ENCODE measurements around the gene KRT33A.
A peak's percentile ranks its signal among the peaks of the same experiment; 100 is the strongest.
"Not testable (repeated sequence)": the region's sequence is repeated elsewhere in the genome, so short reads cannot be mapped to it uniquely, and the experiment has no call there.

Gene KRT33A

DNA sequence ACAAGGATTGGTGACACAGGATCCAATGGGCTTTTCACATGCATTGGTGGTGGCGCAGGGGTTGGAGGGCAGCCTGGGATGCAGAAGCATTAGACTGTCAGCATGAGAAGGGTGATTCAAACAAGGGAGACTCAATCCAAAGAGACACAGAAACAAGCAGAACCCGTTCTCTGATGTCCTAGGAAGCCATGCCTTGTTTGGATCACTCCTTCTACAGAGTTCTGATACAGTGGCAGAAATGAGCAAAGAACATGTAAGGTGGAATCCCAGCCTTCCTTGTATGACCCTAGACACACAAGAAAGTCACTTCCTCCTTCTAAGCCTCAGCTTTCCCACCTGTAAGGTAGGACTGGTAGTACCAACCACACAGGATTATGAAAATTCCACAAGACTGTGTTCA, 13.3 kb upstream of the KRT33A start:
- TF ChIP-seq, protein P1, sequence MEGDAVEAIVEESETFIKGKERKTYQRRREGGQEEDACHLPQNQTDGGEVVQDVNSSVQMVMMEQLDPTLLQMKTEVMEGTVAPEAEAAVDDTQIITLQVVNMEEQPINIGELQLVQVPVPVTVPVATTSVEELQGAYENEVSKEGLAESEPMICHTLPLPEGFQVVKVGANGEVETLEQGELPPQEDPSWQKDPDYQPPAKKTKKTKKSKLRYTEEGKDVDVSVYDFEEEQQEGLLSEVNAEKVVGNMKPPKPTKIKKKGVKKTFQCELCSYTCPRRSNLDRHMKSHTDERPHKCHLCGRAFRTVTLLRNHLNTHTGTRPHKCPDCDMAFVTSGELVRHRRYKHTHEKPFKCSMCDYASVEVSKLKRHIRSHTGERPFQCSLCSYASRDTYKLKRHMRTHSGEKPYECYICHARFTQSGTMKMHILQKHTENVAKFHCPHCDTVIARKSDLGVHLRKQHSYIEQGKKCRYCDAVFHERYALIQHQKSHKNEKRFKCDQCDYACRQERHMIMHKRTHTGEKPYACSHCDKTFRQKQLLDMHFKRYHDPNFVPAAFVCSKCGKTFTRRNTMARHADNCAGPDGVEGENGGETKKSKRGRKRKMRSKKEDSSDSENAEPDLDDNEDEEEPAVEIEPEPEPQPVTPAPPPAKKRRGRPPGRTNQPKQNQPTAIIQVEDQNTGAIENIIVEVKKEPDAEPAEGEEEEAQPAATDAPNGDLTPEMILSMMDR (IDR thresholded peaks at IDR 0.05; ENCODE audit: low read depth, low read length) = no peak
- H3K4me3 ChIP-seq (replicated peaks in 1 of 2; ENCODE audit: low read depth in 2 of 2, low read length in 2 of 2) = no peak overlapping the region
- DNase-seq (ENCODE audit: low read depth in 2 of 2) = no peak

GRCh38 chr17:41360296-41360995, 9.8 kb upstream of the KRT33A start:
- DNase-seq (ENCODE audit: low read depth in 2 of 2) = peak in 1 of 2 donors; percentile 35
- TF ChIP-seq, protein P1 (IDR thresholded peaks at IDR 0.05; ENCODE audit: low read depth, low read length) = no peak
- H3K4me3 ChIP-seq (replicated peaks in 1 of 2; ENCODE audit: low read depth in 2 of 2, low read length in 2 of 2) = no peak overlapping the region

- no peak overlapping the region for H3K4me3 ChIP-seq (replicated peaks in 1 of 2; ENCODE audit: low read depth in 2 of 2, low read length in 2 of 2)
- TF ChIP-seq, protein P1 (IDR thresholded peaks at IDR 0.05; ENCODE audit: low read depth, low read length) = no peak
- no peak for DNase-seq (ENCODE audit: low read depth in 2 of 2)
Measured at GRCh38 chr17:41354536-41354935, 3.9 kb upstream of the KRT33A start.

DNA sequence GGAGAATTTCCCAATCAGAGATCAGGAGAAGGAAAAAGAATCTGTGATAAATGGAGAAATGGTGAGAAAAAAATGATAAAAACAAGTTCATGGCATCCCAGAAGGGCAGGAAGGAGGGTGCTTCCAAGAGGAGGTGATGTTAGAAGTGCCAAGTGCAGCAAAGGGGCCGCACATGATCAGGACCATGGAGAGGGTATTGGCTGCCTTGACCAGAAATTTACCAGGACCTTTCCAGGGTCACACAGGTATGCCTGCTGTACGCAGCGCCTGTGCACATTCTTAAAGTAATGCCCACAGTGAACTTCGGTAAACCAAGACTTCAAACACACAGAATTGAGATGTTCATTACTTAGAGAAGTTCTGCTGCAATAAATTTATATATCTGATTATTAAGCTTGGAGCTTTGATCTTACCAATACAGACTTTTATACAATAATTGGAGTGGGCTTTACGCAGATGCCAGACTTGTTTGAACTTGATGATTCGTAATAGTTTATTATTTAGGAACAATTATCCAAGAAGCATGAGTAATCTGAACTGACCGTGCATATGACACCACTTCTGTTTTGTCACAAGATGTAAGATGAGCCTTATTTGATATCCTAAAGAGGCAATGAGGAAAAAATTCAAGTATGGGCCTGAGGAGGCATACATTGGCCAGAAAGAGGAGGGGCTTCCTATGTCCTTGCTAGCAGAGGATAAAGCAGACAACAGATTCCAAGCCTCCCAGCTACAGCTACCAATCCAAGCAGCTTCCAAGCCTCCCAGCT, 2.2 kb upstream of the KRT33A start:
- DNase-seq (ENCODE audit: low read depth in 2 of 2) = no peak
- H3K4me3 ChIP-seq (replicated peaks in 1 of 2; ENCODE audit: low read depth in 2 of 2, low read length in 2 of 2) = no peak overlapping the region

GRCh38 chr17:41351177-41351576, 549 bp upstream of the KRT33A start:
- no peak overlapping the region for H3K4me3 ChIP-seq (replicated peaks in 1 of 2; ENCODE audit: low read depth in 2 of 2, low read length in 2 of 2)
- no peak for DNase-seq (ENCODE audit: low read depth in 2 of 2)
- TF ChIP-seq, protein P1 (IDR thresholded peaks at IDR 0.05; ENCODE audit: low read depth, low read length) = no peak

More for the DNA sequence above, 2.2 kb upstream of the KRT33A start:
- TF ChIP-seq, protein P1 (IDR thresholded peaks at IDR 0.05; ENCODE audit: low read depth, low read length) = no peak

DNA sequence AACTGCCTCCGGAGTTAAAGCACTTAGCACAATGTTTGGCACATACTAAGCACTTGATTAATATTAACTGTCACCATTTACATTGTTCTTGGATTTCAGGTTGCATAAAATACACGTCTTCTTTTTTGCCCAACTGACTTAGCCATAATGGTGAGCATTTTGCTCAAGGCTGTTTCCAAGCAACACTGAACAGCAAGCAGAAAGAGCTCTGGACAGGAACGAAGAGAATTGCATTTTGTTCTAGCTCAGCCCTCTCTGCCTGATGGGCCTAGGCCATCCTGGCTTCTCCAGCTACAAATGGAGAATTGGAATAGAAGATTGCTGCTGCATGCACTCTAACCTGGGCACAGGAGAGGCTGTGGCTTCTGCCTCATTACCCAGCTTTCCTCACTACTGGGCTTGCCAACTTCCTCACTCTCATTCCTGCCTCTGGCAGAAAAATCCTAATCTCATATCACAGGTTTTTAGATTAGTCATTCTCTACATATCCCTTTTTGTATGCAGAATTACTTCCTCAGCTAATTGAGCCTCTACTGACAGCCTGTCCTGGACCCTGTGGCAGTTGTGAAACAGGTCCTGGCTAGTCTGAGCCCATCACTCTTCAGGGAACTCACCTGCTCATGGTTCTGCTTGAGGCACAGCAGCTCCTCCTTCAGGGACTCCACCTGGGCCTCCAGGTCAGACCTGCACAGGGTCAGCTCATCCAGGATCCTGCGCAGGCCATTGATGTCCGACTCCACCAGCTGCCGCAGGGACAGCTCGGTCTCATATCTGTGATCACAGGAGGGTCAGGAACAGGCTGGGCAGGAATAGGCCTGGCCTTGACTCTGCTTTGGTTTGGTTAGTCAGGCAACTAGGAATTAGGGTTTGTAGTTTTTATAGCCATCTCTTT, 2.5 kb downstream of the KRT33A start:
- TF ChIP-seq, protein P1 (IDR thresholded peaks at IDR 0.05; ENCODE audit: low read depth, low read length) = no peak
- no peak overlapping the region for H3K4me3 ChIP-seq (replicated peaks in 1 of 2; ENCODE audit: low read depth in 2 of 2, low read length in 2 of 2)
- no peak for DNase-seq (ENCODE audit: low read depth in 2 of 2)

GRCh38 chr17:41346421-41346820, 4.2 kb downstream of the KRT33A start:
- not testable (repeated sequence) for DNase-seq (ENCODE audit: low read depth in 2 of 2); H3K4me3 ChIP-seq (replicated peaks in 1 of 2; ENCODE audit: low read depth in 2 of 2, low read length in 2 of 2)

All from cardiac fibroblast (primary cell).